Urinary bladder (tissue), 4 donors: Measurements from ENCODE around the gene SLC24A4. TPM values are rescaled to one million over a fixed set of nuclear protein-coding genes. Genes with fewer than 3 reads are reported as not detected.
A peak's percentile ranks its signal among the peaks of the same experiment; 100 is the strongest.

Experiments used
- DNase-seq: peaks from one replicate; pipeline ENCODE4 v3.0.0-alpha.2; 2015; ENCODE audit errors: extremely low spot score
- H3K27ac ChIP-seq: one replicate; pipeline ENCODE4 v1.5.1; 2013; ENCODE audit warnings: low read depth, mild to moderate bottlenecking, moderate library complexity
- H3K36me3 ChIP-seq: one replicate; pipeline ENCODE4 v1.6.1; 2013; ENCODE audit warnings: mild to moderate bottlenecking, moderate library complexity; ENCODE audit not compliant: insufficient read depth
- H3K4me1 ChIP-seq: one replicate; pipeline ENCODE4 v1.6.1; 2013; ENCODE audit warnings: mild to moderate bottlenecking, moderate library complexity; ENCODE audit not compliant: insufficient read depth
- H3K4me3 ChIP-seq: one replicate; pipeline ENCODE4 v1.5.1; 2013; ENCODE audit warnings: low read depth, low read length
- WGBS: extraction: QIAGEN DNeasy Blood & Tissue Kit; methylation state at CpG from one replicate; pipeline ENCODE4 v1.1.7; 2013; 5-methylcytosine and 5-hydroxymethylcytosine counted together
- polyA plus RNA-seq: library from polyadenylated mRNA; stranded (reverse); fragments of 200-250 nt; gene quantifications from one replicate; pipeline ENCODE4 v1.2.3, GENCODE V29; 2013
- total RNA-seq: library from RNA; depleted of rRNA; stranded (reverse); fragments of >200 nt; gene quantifications from one replicate; pipeline ENCODE4 v1.2.3, GENCODE V29; 2014
- donor health status: healthy with polysubstance abuse.
- donor health status: healthy.

The SLC24A4 gene
- total and polyA plus RNA-seq, 2 donors, result 0.18 to 0.85 TPM

GRCh38 chr14:92302481-92302880, 20.5 kb upstream of the SLC24A4 start:
- DNase-seq, result no peak
- Histone ChIP-seq H3K4me1 (no peaks in the 10 kb centered on the region), H3K36me3 (no peaks in the 10 kb centered on the region), H3K27ac (no peak overlapping the region), H3K4me3 (no peak overlapping the region)
- 72% methylated on average over 5 of the region's 5 CpGs for WGBS

- no peaks in the 10 kb centered on the region for H3K36me3 ChIP-seq
- WGBS, result 56% methylated on average over 8 of the region's 8 CpGs
- no peak overlapping the region for H3K4me3 ChIP-seq
- H3K4me1 ChIP-seq, result no peaks in the 10 kb centered on the region
- no peak overlapping the region for H3K27ac ChIP-seq
- no peak for DNase-seq
Observed at GRCh38 chr14:92308716-92309115, 14.2 kb upstream of the SLC24A4 start.

DNA sequence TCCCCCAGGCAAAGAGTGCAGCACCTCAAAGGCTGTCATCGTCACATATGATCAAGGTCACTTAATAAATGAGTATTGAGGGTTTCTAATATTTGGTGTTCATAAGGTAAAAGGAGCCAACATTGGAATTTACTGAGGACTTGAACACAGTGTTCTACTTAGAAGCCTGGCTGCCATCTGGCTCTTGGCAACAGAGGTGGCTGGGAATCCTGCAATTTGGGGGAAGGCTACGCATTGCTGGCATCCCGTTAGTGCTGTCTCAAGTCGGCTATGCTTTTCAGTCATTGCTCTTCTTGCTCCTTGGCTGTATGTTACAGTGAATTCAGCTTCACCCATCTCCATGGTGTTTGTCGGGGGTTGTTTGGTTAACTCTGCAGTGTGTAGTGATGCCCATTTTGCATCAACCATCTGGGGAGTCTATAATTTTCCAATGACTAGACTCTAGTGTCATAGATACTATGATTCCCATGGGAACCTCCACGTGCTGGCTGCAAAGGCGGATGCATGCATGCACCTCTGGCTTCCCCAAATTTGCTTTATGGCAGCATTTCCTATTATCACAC, 12.9 kb upstream of the SLC24A4 start:
- WGBS, result 80% methylated on average over 7 of the region's 7 CpGs
- no peak for DNase-seq
- no peak overlapping the region for H3K4me3 ChIP-seq

DNA sequence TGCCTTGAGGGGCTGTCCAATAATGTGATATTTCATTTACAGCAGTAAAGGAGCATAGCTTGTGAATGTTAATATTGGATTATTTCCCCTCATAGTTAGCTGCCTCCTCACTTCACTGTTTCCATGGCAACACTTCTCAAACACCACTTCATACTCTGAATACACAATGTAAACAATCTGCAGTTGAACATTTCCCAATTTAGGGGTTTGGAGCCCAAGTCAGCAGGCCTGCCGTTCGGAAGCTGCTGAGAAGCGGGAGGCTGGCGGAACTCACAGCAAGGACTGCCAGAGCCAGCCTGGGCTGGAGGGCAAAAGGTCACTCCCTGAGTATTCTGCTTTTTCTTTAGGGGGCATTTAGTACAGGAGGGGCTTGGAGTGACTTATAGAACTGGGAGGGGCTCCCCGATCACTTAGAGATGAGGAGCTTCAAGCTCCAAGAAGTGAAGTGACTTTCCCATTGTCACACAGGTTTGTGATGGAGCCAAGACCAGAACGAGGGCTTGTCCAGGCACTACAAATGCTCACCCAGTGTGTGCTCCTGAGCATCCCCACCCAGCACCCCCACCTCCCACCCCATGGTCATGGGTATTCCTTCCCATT, 12.1 kb upstream of the SLC24A4 start:
- H3K4me1 ChIP-seq, result no peaks in the 10 kb centered on the region
- no peak for DNase-seq
- H3K36me3 ChIP-seq, result no peaks in the 10 kb centered on the region
- 77% methylated on average over 6 of the region's 6 CpGs for WGBS
- no peak overlapping the region for H3K27ac ChIP-seq
- no peak overlapping the region for H3K4me3 ChIP-seq

More for the DNA sequence above, 12.9 kb upstream of the SLC24A4 start:
- no peaks in the 10 kb centered on the region for H3K4me1 ChIP-seq
- H3K36me3 ChIP-seq, result no peaks in the 10 kb centered on the region
- no peak overlapping the region for H3K27ac ChIP-seq

GRCh38 chr14:92314182-92314581, 8.8 kb upstream of the SLC24A4 start:
- Histone ChIP-seq H3K4me3 (no peak overlapping the region), H3K27ac (no peak overlapping the region), H3K36me3 (no peaks in the 10 kb centered on the region), H3K4me1 (no peaks in the 10 kb centered on the region)
- 69% methylated on average over 1 of the region's 1 CpG for WGBS
- DNase-seq, result no peak

DNA sequence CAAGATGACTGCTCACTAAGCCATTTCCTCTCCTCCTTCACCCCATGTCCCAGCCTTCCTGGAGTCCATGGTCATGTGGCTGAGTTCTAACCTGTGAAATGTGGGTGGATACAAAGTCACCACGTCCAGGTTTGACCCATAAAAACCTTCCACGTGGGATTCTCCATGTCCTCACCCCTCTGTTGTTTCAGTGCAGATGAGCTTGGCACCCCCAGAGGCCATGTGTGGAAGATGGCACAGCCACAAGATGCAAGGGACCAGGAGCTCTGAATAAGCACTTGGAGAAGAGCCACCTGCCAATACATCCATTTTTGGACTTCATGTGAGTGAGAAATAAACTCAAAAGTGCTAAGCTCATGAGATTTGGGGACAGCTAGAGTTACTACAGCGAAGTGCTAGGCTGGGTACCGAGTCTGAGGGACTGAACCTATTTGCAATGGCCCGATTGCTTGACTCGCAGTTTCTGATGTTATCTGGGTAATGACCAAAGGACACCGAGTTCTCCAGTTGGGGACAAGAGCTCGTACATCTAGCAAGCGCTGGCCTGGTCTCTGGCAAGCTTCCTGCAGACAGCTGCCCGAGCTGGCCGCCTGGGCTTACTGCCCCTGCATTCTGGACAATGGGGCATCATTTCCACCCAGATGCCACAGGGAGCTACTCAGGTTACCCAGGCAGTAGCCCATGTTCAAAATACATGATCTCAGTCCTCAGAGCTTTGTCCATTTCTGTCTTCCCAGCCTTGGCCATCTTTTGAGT, 7.7 kb upstream of the SLC24A4 start:
- 84% methylated on average over 11 of the region's 11 CpGs for WGBS
- H3K36me3 ChIP-seq, result no peaks in the 10 kb centered on the region
- DNase-seq, result no peak

GRCh38 chr14:92316176-92316575, 6.8 kb upstream of the SLC24A4 start:
- WGBS, result 47% methylated on average over 4 of the region's 4 CpGs

More for the DNA sequence above, 7.7 kb upstream of the SLC24A4 start:
- H3K27ac ChIP-seq, result no peak overlapping the region
- H3K4me3 ChIP-seq, result no peak overlapping the region
- H3K4me1 ChIP-seq, result no peaks in the 10 kb centered on the region

GRCh38 chr14:92316937-92317336, 6.0 kb upstream of the SLC24A4 start:
- DNase-seq, result no peak
- no peak overlapping the region for H3K27ac ChIP-seq
- no peak overlapping the region for H3K4me3 ChIP-seq
- no peaks in the 10 kb centered on the region for H3K4me1 ChIP-seq
- H3K36me3 ChIP-seq, result no peaks in the 10 kb centered on the region
- WGBS, result 86% methylated on average over 6 of the region's 6 CpGs

More at GRCh38 chr14:92316176-92316575, 6.8 kb upstream of the SLC24A4 start:
- no peak for DNase-seq
- Histone ChIP-seq H3K36me3 (no peaks in the 10 kb centered on the region), H3K27ac (no peak overlapping the region), H3K4me3 (no peak overlapping the region), H3K4me1 (no peaks in the 10 kb centered on the region)

GRCh38 chr14:92317511-92317910, 5.5 kb upstream of the SLC24A4 start:
- Histone ChIP-seq H3K27ac (no peak overlapping the region), H3K36me3 (no peaks in the 10 kb centered on the region), H3K4me1 (no peaks in the 10 kb centered on the region), H3K4me3 (no peak overlapping the region)
- no peak for DNase-seq
- WGBS, result 63% methylated on average over 5 of the region's 5 CpGs

- WGBS, result 68% methylated on average over 6 of the region's 6 CpGs
- no peak for DNase-seq
- no peaks in the 10 kb centered on the region for H3K36me3 ChIP-seq
- no peak overlapping the region for H3K4me3 ChIP-seq
- H3K27ac ChIP-seq, result no peak overlapping the region
- H3K4me1 ChIP-seq, result no peaks in the 10 kb centered on the region
Observed at GRCh38 chr14:92321701-92322100, 1.3 kb upstream of the SLC24A4 start.

GRCh38 chr14:92322516-92322915, 449 bp upstream of the SLC24A4 start:
- no peak overlapping the region for H3K27ac ChIP-seq
- WGBS, result 7% methylated on average over 23 of the region's 23 CpGs
- no peak for DNase-seq
- no peaks in the 10 kb centered on the region for H3K36me3 ChIP-seq
- H3K4me3 ChIP-seq, result peak overlapping the region; percentile 43
- no peaks in the 10 kb centered on the region for H3K4me1 ChIP-seq

DNA sequence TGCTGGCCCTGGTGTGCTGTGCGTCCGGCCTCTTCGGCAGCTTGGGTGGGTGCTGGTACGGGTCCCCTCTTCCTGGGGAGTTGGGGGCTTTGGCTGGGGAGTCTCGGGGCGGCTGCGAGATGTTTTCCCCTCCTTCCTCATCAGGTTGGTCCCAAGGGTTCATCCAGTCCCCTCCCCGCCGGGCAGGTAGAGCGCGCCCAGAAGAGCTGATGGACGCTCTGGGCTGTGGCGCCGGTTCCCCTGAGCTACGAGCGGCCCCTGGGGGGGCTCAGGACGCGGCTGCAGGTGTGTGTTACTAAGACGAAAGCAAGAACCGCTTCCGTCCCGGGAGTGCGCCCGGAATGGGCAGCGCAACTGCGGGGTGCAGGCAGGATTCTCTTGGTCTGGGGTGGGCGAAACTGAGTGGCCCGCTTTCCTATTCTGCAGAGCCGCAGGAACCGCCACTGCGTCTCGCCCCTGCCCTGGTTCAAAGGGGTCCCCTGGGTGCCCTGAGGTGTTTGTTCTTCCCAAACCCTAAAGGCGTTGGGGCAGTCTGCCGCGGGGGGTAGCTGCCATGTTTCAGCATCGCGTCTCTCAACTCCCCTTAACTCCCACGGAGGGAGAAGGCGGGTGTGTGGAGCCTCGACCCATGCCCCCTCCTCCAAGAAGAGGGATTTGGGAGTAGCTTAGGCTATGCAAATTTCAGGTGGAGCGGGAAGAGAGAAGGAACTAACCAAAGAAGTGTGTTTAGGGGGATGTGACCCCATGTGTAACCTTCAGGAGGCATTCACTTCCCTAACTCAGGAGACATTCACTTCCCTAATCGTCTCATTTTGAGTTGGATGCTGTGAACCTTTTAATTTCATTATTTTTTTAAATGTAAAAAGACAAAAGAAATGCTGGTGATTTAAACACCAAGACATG, 1.2 kb downstream of the SLC24A4 start:
- DNase-seq, result no peak
- Histone ChIP-seq H3K4me3 (peak overlapping the region; percentile 43), H3K4me1 (no peaks in the 10 kb centered on the region), H3K36me3 (no peaks in the 10 kb centered on the region), H3K27ac (no peak overlapping the region)
- 7% methylated on average over 42 of the region's 42 CpGs for WGBS

GRCh38 chr14:92325835-92326234, 2.9 kb downstream of the SLC24A4 start:
- no peaks in the 10 kb centered on the region for H3K4me1 ChIP-seq
- H3K36me3 ChIP-seq, result no peaks in the 10 kb centered on the region
- H3K27ac ChIP-seq, result no peak overlapping the region
- H3K4me3 ChIP-seq, result no peak overlapping the region
- no peak for DNase-seq
- 64% methylated on average over 4 of the region's 4 CpGs for WGBS
